ENCODE measurements around the gene FGFRL1. TPM values are rescaled to one million over a fixed set of nuclear protein-coding genes. Genes with fewer than 3 reads are reported as not detected.

Gene FGFRL1
- total and polyA plus RNA-seq, 2 donors (not counting 1 experiment from before 2014, with no cell fraction given), result 6.1 to 10.0 TPM

DNA sequence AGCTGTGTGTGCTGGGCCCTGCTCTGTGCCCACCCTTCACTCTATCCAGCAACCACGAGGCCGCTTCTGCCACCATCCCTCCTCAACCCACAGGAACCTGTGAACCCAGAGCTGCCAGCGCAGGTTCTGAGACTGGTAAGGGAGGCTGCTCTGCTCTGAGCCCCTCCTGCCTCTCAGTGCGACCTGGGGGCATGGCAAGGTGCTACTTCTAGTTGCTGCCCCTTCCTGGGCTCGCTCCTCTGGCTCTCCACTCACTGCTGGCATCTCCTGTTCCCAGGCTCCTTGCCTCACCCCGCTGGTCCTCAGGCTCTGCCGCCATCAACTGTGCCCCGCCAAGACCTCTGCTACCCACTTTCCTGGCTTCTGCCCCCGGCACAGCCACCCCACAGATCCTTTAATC lies 62.7 kb downstream of the FGFRL1 start:
- H3K27ac ChIP-seq (ENCODE audit: insufficient read depth, low read length), result no peak overlapping the region
- H3K79me2 ChIP-seq (ENCODE audit: control insufficient read depth, insufficient read depth, low read length), result no peaks in the 10 kb centered on the region
- H4K20me1 ChIP-seq (ENCODE audit: control insufficient read depth, extremely low read depth, insufficient read depth, low read length), result no peaks in the 10 kb centered on the region
- peaks cover 18% of the 10 kb centered on the region for H3K27me3 ChIP-seq (ENCODE audit: control insufficient read depth, insufficient read depth, low read length)
- no peaks in the 10 kb centered on the region for H3K4me1 ChIP-seq (ENCODE audit: control insufficient read depth, extremely low read depth, insufficient read depth, low read length)
- H3K4me3 ChIP-seq (replicated peaks in 1 of 4; ENCODE audit: control extremely low read depth in 1 of 4, insufficient read depth in 1 of 4, low read depth in 3 of 4, low read length in 4 of 4), result no peak overlapping the region
- H3K9ac ChIP-seq (ENCODE audit: insufficient read depth, low read length), result no peak overlapping the region
- TF ChIP-seq, protein P1, sequence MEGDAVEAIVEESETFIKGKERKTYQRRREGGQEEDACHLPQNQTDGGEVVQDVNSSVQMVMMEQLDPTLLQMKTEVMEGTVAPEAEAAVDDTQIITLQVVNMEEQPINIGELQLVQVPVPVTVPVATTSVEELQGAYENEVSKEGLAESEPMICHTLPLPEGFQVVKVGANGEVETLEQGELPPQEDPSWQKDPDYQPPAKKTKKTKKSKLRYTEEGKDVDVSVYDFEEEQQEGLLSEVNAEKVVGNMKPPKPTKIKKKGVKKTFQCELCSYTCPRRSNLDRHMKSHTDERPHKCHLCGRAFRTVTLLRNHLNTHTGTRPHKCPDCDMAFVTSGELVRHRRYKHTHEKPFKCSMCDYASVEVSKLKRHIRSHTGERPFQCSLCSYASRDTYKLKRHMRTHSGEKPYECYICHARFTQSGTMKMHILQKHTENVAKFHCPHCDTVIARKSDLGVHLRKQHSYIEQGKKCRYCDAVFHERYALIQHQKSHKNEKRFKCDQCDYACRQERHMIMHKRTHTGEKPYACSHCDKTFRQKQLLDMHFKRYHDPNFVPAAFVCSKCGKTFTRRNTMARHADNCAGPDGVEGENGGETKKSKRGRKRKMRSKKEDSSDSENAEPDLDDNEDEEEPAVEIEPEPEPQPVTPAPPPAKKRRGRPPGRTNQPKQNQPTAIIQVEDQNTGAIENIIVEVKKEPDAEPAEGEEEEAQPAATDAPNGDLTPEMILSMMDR (conservative IDR thresholded peaks at IDR 0.05 in 1 of 2, IDR thresholded peaks at IDR 0.05 in 1 of 2; ENCODE audit: low read depth in 1 of 2, low read length in 2 of 2), result no peak
- no peak for TF ChIP-seq EZH2 (IDR thresholded peaks at IDR 0.05; ENCODE audit: low read length, missing control alignments)
- no peak for DNase-seq (ENCODE audit: low read depth in 2 of 2)
- H3K4me2 ChIP-seq (ENCODE audit: extremely low read depth, insufficient read depth, low read length), result no peak overlapping the region
- H2AFZ ChIP-seq (ENCODE audit: low read length), result no peak overlapping the region
- no peaks in the 10 kb centered on the region for H3K36me3 ChIP-seq (ENCODE audit: control insufficient read depth, insufficient read depth, low read length)
- H3K9me3 ChIP-seq (ENCODE audit: control insufficient read depth, insufficient read depth, low read depth, low read length), result no peaks in the 10 kb centered on the region

DNA sequence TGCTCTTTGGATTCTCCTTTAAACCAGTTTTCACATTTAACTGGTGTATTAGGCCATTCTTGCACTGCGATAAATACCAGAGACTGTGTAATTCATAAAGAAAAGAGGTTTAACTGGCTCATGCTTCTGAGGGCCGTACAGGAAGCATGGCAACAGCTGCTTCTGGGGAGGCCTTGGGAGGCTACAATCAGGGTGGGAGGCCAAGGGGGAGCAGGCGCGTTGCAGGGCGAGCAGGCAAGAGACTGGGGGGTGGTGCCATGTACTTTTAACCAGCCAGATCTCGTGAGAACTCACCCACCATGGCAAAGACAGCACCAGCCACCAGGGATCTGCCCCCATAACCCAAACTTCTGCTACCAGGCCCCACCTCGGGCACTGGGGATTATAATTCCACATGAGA lies 63.8 kb downstream of the FGFRL1 start:
- DNase-seq (ENCODE audit: low read depth in 2 of 2), result no peak
- TF ChIP-seq, protein P1 (conservative IDR thresholded peaks at IDR 0.05 in 1 of 2, IDR thresholded peaks at IDR 0.05 in 1 of 2; ENCODE audit: low read depth in 1 of 2, low read length in 2 of 2), result no peak
- no peak for TF ChIP-seq EZH2 (IDR thresholded peaks at IDR 0.05; ENCODE audit: low read length, missing control alignments)
- H3K4me2 ChIP-seq (ENCODE audit: extremely low read depth, insufficient read depth, low read length), result no peak overlapping the region
- no peaks in the 10 kb centered on the region for H3K36me3 ChIP-seq (ENCODE audit: control insufficient read depth, insufficient read depth, low read length)
- H3K79me2 ChIP-seq (ENCODE audit: control insufficient read depth, insufficient read depth, low read length), result no peaks in the 10 kb centered on the region
- H3K4me1 ChIP-seq (ENCODE audit: control insufficient read depth, extremely low read depth, insufficient read depth, low read length), result no peaks in the 10 kb centered on the region
- H3K9ac ChIP-seq (ENCODE audit: insufficient read depth, low read length), result no peak overlapping the region
- no peak overlapping the region for H3K27ac ChIP-seq (ENCODE audit: insufficient read depth, low read length)
- H4K20me1 ChIP-seq (ENCODE audit: control insufficient read depth, extremely low read depth, insufficient read depth, low read length), result no peaks in the 10 kb centered on the region
- no peaks in the 10 kb centered on the region for H3K9me3 ChIP-seq (ENCODE audit: control insufficient read depth, insufficient read depth, low read depth, low read length)
- H2AFZ ChIP-seq (ENCODE audit: low read length), result no peak overlapping the region
- peaks cover 13% of the 10 kb centered on the region for H3K27me3 ChIP-seq (ENCODE audit: control insufficient read depth, insufficient read depth, low read length)
- H3K4me3 ChIP-seq (replicated peaks in 1 of 4; ENCODE audit: control extremely low read depth in 1 of 4, insufficient read depth in 1 of 4, low read depth in 3 of 4, low read length in 4 of 4), result no peak overlapping the region

DNA sequence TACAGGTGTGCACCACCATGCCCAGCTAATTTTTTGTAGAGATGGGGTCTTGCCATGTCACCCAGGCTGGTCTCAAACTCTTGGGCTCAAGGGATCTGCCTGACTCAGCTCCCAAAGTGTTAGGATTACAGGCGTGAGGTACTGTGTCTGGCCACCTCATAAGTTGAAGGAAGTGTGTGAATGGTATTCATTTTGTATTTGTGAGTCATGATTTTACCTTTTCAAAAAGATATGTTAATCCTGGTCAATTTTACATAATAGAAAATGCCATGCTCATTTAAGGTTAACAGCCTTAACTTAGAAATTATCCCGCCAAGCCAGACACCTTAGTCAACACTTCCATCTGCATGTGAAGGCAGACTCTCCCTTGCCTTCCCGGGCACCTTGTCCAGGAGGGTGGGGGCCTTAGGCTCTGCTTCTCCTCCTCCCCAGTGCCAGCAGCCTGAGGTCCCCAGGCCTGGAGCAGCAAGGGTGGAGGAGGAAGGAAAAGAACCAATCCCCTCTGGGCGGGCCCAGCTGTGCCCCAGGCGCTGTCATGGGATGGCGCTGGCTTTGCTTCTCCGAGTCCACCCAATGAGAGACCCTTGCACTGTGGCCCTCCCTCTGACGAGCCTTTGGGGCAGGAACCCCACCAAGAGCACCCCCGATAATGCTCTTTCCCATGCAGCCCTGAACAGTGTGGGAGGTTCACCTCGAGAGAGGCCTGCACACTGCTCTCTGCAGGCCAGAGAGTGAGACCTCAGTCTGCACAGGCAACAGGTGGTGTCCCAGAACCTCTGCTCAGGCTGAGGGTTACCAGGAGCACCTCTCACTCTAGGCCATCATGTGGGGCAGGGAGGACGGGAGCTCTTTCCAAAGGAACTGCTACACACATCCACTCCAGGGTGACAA lies 64.6 kb downstream of the FGFRL1 start:
- no peaks in the 10 kb centered on the region for H3K79me2 ChIP-seq (ENCODE audit: control insufficient read depth, insufficient read depth, low read length)
- no peak overlapping the region for H3K4me3 ChIP-seq (replicated peaks in 1 of 4; ENCODE audit: control extremely low read depth in 1 of 4, insufficient read depth in 1 of 4, low read depth in 3 of 4, low read length in 4 of 4)
- no peaks in the 10 kb centered on the region for H3K9me3 ChIP-seq (ENCODE audit: control insufficient read depth, insufficient read depth, low read depth, low read length)
- H3K4me2 ChIP-seq (ENCODE audit: extremely low read depth, insufficient read depth, low read length), result no peak overlapping the region
- TF ChIP-seq, protein P1 (conservative IDR thresholded peaks at IDR 0.05 in 1 of 2, IDR thresholded peaks at IDR 0.05 in 1 of 2; ENCODE audit: low read depth in 1 of 2, low read length in 2 of 2), result no peak
- TF ChIP-seq EZH2 (IDR thresholded peaks at IDR 0.05; ENCODE audit: low read length, missing control alignments), result no peak
- no peak overlapping the region for H2AFZ ChIP-seq (ENCODE audit: low read length)
- no peak overlapping the region for H3K9ac ChIP-seq (ENCODE audit: insufficient read depth, low read length)
- H3K36me3 ChIP-seq (ENCODE audit: control insufficient read depth, insufficient read depth, low read length), result no peaks in the 10 kb centered on the region
- no peak overlapping the region for H3K27ac ChIP-seq (ENCODE audit: insufficient read depth, low read length)
- no peaks in the 10 kb centered on the region for H4K20me1 ChIP-seq (ENCODE audit: control insufficient read depth, extremely low read depth, insufficient read depth, low read length)
- peaks cover 15% of the 10 kb centered on the region for H3K27me3 ChIP-seq (ENCODE audit: control insufficient read depth, insufficient read depth, low read length)
- no peaks in the 10 kb centered on the region for H3K4me1 ChIP-seq (ENCODE audit: control insufficient read depth, extremely low read depth, insufficient read depth, low read length)
- no peak for DNase-seq (ENCODE audit: low read depth in 2 of 2)

Other genes with a start within 250 kb of the FGFRL1 start
- gene CPLX1, start 185.5 kb upstream of the FGFRL1 start, total RNA-seq, result 0.66 TPM in 1 of 2 replicates, not detected in the other
- 0.03 and 0.09 TPM in 2 replicates for gene CPLX1, start 185.5 kb upstream of the FGFRL1 start, polyA plus RNA-seq
- 37.2 and 48.2 TPM in 2 replicates for gene GAK, start 79.3 kb upstream of the FGFRL1 start, total RNA-seq
- gene GAK, start 79.3 kb upstream of the FGFRL1 start, polyA plus RNA-seq, result 10.1 and 13.9 TPM in 2 replicates
- 10.3 and 16.3 TPM in 2 replicates for gene TMEM175, start 79.2 kb upstream of the FGFRL1 start, total RNA-seq
- 23.9 and 29.2 TPM in 2 replicates for gene TMEM175, start 79.2 kb upstream of the FGFRL1 start, polyA plus RNA-seq
- gene DGKQ, start 38.1 kb upstream of the FGFRL1 start, total RNA-seq, result 11.0 and 13.2 TPM in 2 replicates
- gene DGKQ, start 38.1 kb upstream of the FGFRL1 start, polyA plus RNA-seq, result 2.1 and 3.0 TPM in 2 replicates
- 10.3 and 11.1 TPM in 2 replicates for gene IDUA, start 24.6 kb upstream of the FGFRL1 start, total RNA-seq
- gene IDUA, start 24.6 kb upstream of the FGFRL1 start, polyA plus RNA-seq, result 2.1 and 3.1 TPM in 2 replicates
- 0.26 and 0.33 TPM in 2 replicates for gene SLC26A1, start 18.2 kb upstream of the FGFRL1 start, total RNA-seq
- gene SLC26A1, start 18.2 kb upstream of the FGFRL1 start, polyA plus RNA-seq, result 0.05 and 0.07 TPM in 2 replicates
- 0.66 and 2.6 TPM in 2 replicates for gene RNF212, start 101.9 kb downstream of the FGFRL1 start, total RNA-seq
- 1.2 and 1.6 TPM in 2 replicates for gene RNF212, start 101.9 kb downstream of the FGFRL1 start, polyA plus RNA-seq
- 261 and 367 TPM in 2 replicates for gene SPON2, start 161.0 kb downstream of the FGFRL1 start, total RNA-seq
- gene SPON2, start 161.0 kb downstream of the FGFRL1 start, polyA plus RNA-seq, result 179 and 189 TPM in 2 replicates
- 224 and 249 TPM in 2 replicates for gene CTBP1, start 237.5 kb downstream of the FGFRL1 start, total RNA-seq
- gene CTBP1, start 237.5 kb downstream of the FGFRL1 start, polyA plus RNA-seq, result 78.2 and 86.1 TPM in 2 replicates

Measured in fibroblast of lung (primary cell).